ENCODE results near the gene SLC16A6. TPM values are rescaled to one million over a fixed set of nuclear protein-coding genes. Genes with fewer than 3 reads are reported as not detected.
"Not testable (repeated sequence)": the region's sequence is repeated elsewhere in the genome, so short reads cannot be mapped to it uniquely, and the experiment has no call there.

The SLC16A6 gene
- total and polyA plus RNA-seq, 2 of the 4 experiments (the other 2 are of a cell fraction), result 0.22 to 0.54 TPM

GRCh38 chr17:68234726-68235335, 56.1 kb downstream of the SLC16A6 start:
- dilution Hi-C loops (cut with HindIII; ENCODE audit: low sequenced_read_pairs, unreplicated experiment); H3K4me3 ChIP-seq (ENCODE audit: insufficient read depth, low read depth, low read length); H3K9me1 ChIP-seq (ENCODE audit: insufficient read depth, low read length); H2AK9ac ChIP-seq (replicated peaks; ENCODE audit: low read depth, low read length, poor library complexity); H2AK5ac ChIP-seq (ENCODE audit: low read depth, low read length); H4K91ac ChIP-seq (ENCODE audit: insufficient read depth, low read depth, low read length); POLR2A ChIA-PET (ENCODE audit: unreplicated experiment); H3K79me1 ChIP-seq (ENCODE audit: low read depth in 1 of 2, low read length in 2 of 2); in situ Hi-C loops (cut with MboI; ENCODE audit: low sequenced_read_pairs); intact Hi-C loops (cut with micrococcal nuclease); H3K18ac ChIP-seq (ENCODE audit: low read depth, low read length); H3K27me3 ChIP-seq (ENCODE audit: control insufficient read depth, insufficient read depth, low read length); H3K9me3 ChIP-seq (ENCODE audit: control insufficient read depth, insufficient read depth, low read length); H2BK20ac ChIP-seq (ENCODE audit: low read depth, low read length); H3K23ac ChIP-seq (ENCODE audit: low read depth, low read length); BruUV-seq (replicated peaks); H2BK15ac ChIP-seq (ENCODE audit: low read depth, low read length); H3K4ac ChIP-seq (ENCODE audit: low read depth, low read length); H3K4me2 ChIP-seq (ENCODE audit: low read depth, low read length); H3K4me1 ChIP-seq (ENCODE audit: control insufficient read depth, insufficient read depth, low read length); H3K36me3 ChIP-seq (ENCODE audit: control insufficient read depth, insufficient read depth, low read length); H3K14ac ChIP-seq (replicated peaks; ENCODE audit: low read depth, low read length); H3K9ac ChIP-seq (ENCODE audit: low read depth, low read length); H3K27ac ChIP-seq (ENCODE audit: insufficient read depth, low read length); H3K56ac ChIP-seq (ENCODE audit: extremely low read depth, insufficient read depth, low read length); H4K5ac ChIP-seq (ENCODE audit: low read depth, low read length); H4K20me1 ChIP-seq (ENCODE audit: insufficient read depth, low read length); H2BK5ac ChIP-seq (ENCODE audit: low read depth, low read length, poor library complexity, severe bottlenecking): not testable (repeated sequence)
- H2BK120ac ChIP-seq (ENCODE audit: low read depth, low read length), result 0 out of 2 replicates have a peak overlapping the region, but pooled peaks have one; percentile 23
- H2AFZ ChIP-seq (replicated peaks; ENCODE audit: low read length, poor library complexity), result peak overlapping the region; percentile 58
- ATAC-seq (ENCODE audit: low read depth) (peak; percentile 80), DNase-seq (peak; percentile 92)
- 0 out of 4 replicates have a peak overlapping the region, but pooled peaks of 1 of the 2 experiments have one; percentile 29 for H4K8ac ChIP-seq (ENCODE audit: low read depth in 2 of 2, low read length in 2 of 2)
- WGBS, 2 experiments (ENCODE audit: extremely low coverage in 2 of 2, insufficient read length in 1 of 2), result 100% methylated on average over 3 of the region's 12 CpGs; no CpG with 5 or more reads in 1 of the 2 experiments
- CTCF ChIA-PET, result interaction anchor here (0.6 to 1.2 kb wide), 4 partner anchors 15 to 89 kb away, joined by 3 to 6 read pairs (median 4); no protein-coding TSS in a partner anchor
